ENCODE measurements around the gene EPPIN.

- TF ChIP-seq POLR2AphosphoS5 (IDR thresholded peaks at IDR 0.05), result no peak
- no peak for TF ChIP-seq CTCF (IDR thresholded peaks at IDR 0.05)
- no peak for TF ChIP-seq POLR2A (IDR thresholded peaks at IDR 0.05)
- TF ChIP-seq EP300 (IDR thresholded peaks at IDR 0.05), result no peak
Measured at GRCh38 chr20:45579184-45579583, 32.0 kb upstream of the EPPIN start, which contains the start of gene WFDC8.
